Stimulated activated CD8-positive, alpha-beta memory T cell treated with anti-CD3 and anti-CD28 coated beads, Interleukin-4, amount 100 ng/mL, for 48 hours (primary cell): Measurements from ENCODE around the gene ETFA.

Experiments used
- DNase-seq: peaks from one replicate; pipeline ENCODE4 v3.0.0-alpha.2; 2020

The ETFA gene

DNA sequence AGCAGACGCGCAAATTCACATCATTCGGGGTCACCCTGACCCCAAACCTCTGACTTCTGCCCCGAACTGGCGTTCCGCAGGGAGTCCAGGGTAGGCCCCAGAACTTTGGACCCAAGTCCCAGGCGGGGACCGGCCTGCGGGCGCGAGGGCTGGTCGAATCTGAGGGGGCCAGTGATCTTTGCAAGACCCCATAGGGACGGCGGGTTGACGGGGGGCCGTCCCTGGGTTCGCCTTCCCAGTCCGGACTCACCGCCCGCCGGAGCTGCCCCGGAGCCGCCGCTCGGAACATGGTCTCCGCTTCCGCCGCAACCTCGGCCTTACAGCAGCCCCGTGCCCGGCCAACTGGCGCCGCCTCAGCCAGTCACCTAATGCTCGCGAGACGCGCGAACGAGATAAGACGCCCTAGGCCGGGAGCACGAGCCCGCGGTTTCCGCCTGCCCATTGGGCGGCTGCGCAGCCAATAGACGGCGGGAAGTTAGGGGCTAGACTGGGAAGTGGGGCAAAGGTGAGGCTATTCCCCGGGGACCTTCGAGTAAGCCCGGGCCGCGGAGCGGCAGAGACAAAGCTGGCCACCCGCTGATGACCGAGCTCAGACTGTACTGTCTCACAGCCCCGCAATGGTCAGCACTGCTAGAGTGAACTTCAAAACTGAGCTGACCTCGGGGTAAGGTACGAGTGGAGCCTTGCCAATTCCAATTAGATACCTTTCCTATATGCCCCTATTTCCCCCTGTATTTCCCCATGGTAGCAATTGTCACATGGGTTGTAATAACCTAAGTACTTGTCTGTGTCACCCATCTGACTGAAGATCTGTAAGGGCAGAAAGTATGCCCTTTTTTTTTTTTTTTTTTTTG, at the start of gene ETFA:
ETFA (minus strand) TSS at position 370 of the 854 bp plus-strand sequence; CDS start at position 289, 81 bp downstream.
- peak; percentile 96 for DNase-seq

DNA sequence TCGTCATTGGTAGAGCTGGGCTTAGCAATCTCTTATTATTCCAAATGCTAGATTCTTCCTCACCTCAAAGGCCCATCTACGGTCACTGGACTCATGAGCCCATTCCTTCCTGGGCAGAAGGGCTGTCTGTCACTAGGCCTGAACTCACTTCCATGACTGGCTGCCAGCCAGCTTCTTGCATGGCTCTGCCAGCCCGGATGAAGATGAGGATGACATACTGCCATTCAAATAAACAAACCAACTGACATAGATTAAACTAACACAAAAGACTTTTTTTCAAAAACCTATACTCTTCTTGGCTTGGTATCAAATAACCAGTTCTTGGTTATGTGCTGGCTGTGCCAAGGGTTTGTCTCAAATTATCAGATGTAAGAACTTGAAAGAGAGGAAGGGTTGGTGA, 49.1 kb upstream of the ETFA start:
- no peak for DNase-seq

DNA sequence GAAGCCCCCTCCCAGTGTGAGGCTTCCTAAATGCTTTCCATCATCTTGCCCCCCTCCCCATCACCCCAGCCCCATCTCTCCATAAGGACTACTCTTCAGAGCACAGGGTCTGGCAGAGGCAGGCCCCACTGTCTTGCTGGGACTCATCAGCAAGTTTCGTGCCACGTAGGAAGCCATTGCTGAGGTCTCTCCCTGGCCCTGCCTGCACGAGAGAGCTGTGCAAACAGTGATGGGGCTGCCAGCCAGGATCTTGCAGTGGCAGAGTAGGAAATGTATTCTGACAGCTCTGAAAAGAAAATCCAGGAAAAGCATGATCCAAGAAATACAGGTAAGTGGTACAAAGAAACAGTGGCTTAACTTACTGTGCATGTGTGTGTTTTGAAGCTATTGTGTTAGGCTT, 47.9 kb upstream of the ETFA start:
- no peak for DNase-seq

DNA sequence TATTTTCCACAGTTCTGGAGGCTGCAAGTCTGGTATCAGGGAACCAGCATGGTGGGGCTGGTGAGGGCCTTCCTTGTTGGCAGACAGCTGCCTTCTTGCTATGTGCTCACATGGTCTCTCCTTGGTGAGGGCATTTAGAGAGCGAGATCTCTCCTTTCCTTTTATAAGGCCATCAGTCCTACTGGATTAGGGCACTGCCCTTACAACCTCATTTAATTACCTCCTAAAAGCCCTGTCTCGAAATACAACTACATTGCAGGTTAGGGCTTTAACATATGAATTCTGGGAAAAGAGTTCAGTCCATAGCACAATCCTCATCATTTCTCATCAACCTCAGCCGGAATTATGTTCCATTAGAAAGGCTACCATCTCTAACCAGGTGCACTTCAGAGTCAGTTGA, 47.2 kb upstream of the ETFA start:
- DNase-seq, result no peak

DNA sequence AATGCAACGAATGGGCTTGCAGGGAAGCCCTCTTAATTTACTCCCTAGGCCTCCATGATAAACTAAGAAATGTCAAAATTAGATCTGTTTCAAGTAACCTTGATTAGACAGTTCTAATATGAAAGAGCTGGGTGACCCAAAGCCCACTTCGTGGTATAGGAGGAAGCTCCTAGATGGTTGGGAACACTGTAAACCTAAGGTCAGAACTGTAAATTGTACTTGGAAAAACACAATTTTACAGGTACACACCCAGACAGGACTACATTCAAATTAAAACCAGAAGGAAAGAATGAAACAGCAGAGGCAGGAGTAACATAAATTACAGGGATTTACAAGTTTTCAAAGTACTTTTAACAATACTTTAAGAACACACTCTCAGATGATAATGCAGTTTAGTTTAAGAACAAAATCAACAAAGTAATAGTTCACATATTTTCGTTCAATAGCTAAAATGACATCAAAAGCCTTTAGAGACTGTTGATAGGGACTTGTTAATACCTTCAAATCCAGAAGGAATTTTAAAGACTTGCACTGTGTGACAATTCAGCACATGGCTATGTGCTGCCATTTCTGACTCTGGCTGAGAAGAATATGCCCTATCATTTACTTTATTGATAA, 43.7 kb upstream of the ETFA start:
- DNase-seq, result no peak

DNA sequence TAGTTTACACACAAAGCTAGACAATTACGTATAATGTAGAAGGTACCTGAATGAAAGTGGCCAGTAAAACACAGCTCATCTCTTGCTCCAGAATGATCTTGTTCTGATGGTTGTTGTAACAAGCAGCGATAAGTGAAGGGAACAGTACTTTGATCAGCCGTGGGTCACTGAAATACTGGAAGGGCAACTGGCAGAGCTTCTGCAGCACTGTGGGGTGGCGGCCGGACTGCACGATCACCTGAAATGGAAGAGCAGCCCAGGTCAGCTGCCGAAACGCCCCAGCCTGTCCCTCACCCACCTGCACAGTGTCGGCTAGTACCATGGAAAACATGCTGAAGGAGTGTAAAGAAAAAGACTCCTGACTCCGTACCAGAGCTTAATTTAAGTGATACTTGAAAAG, 42.6 kb upstream of the ETFA start:
- no peak for DNase-seq

DNA sequence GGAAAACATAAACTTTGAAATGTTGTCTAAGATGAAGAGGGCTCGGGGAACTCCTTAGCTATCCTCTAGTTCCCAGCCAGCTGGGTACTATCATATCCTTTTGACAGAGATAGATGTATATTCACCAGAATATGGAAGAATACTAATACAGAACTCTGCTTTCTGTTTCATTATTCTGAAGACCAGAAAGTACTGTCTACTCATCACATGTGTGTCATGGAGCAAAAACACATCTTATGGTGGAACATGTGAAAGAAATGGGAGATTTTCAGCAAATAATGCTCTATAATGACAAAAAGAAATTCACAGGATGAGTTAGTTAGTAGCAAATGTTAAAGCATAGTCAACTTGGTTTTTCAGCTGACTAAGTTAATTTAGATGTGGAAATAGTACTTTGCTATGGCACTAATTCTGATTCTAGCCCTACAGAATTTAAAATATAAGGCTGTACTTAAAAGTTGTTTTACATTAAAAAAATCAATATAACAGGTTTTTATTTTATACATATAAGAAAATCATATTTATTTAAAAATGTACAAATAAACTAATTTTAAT, 41.8 kb upstream of the ETFA start:
- no peak for DNase-seq

DNA sequence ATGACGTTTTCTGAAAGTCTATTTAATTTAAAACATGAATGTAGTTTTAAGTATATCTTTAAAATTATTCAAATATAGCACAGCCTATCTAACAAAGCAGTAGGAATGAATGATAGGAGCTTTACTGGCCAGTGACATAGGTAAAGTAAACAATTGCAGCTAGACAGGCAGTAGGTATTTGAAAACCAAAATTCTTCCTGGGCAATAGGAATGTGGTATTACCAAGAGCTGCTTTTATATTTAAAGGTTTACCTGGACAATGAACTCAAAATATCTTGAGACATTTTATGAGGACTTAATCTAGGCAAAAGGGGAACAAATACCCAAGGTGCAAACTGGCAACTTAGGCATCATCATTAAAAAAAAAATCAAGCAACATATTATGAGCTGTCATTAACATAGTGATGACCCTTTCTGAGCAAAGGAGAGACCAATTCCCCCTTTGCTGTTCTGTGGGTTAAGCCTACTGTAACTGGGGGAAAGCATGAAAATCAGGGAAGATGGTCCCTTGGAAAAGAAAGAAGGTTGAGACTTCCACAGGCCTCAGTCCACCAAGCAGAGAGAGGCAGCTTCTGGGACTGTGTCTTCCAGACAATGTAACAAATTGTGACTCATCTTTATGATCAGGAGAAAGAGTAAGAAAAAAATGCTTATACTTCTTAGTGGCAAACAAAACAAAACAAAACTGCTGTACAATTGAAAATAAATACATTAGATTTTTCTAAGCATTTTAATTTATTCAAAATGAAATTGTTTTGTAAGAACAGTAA, 38.2 kb upstream of the ETFA start:
- DNase-seq, result no peak

DNA sequence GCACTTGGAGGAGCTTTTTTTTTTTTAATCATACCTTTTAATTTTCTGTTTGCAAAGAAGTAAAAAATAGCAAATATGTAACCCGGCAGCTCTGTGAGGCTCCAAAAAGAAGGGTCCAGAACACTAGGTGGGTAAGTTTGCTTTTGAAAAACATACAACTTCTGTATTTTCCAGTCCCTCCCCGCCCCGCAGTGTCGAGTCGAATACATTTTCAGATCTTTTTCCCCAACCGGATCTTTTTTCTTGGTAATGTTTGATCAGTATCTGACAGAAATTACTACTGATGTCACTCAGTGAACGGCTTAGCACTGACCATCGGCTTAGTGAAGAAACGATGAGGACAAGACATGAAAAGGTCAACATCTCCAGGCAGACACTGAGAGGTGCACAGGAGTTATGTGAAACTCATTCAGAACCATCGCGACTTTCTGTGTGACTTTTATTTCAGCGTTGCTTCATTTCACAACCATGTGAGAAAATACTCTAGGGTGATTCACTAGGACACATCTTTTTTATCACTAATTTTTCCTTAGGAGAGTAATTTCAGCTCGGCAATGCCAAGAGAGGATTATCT, 36.3 kb upstream of the ETFA start:
- no peak for DNase-seq

DNA sequence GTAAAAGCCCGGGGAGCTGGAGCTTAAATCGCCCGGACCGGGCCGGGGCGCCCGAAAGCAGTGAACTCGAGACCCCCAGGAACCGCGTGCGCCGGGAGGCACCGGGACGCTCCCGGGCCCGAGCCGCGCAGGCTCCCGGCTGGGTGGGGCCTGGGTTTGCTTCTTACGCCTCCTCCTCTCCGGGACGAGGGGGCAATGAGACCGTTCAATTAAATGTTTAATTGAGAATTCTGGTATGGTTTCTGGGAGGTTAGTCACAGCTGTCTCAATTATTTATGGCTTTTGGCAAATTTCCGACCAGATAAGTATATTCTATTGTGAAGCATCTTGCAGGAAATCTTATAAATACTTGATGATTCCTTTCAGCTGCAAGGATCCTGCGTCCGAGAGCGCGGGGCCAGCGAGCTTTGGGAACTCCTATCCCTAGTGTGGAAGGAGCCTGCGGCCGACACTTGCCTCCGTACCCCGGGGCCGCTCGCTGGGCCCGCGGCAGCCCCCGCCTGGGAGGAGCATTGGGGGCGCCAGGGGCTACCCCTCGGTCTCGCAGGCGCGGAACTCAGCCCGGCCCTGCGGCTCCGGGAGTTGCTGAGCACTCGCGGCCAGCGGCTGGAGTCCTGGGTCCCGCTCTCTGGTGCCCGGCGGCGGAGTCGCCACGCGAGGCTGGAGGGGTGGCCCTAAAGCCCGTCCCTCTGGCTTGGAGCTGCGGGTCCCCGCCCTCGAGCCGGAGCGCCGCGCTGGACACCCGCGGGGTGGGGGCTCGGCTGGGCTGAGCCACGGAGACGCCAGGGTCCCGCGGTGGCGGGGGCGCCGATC, 35.6 kb upstream of the ETFA start:
- DNase-seq, result peak; percentile 39

DNA sequence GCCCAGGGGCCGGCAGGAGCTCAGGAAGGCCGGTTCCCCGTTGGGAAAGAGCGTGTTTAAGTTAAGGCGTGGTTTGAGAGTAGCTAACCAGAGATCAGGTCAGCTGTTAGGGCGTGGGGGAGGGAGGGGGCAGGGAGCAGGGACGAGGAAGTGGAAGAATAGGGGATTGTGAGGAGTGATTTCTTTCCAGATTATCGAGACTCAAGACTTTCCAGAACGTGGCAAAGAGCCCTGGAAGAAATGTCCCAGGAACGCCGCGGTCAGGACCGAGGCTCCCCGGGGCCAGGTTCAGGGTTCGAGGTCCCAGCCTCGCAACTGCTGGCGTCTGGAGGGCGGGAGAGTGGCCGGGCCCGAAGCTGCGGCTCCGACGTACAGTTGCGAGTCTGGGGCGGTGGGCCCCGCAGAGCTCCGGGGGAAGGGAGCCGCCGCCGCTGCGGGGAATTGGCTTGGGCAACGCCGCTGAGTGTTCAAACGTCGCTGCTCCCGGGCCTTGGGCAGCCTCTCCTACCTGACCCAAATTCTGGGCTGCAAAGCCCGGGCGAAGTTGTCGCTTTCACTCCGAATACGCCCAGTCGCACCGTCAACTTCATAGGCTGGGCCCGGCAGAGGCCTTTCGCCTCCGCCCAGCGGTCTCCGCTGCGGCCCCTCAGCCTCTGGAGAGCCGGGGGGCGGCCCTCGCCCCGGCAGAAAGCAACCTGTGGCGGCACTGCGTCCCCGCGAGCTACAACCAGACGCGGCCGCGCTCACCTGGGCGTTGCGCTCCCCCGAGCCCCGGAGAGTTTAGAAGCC, 34.8 kb upstream of the ETFA start:
- DNase-seq, result peak; percentile 33

DNA sequence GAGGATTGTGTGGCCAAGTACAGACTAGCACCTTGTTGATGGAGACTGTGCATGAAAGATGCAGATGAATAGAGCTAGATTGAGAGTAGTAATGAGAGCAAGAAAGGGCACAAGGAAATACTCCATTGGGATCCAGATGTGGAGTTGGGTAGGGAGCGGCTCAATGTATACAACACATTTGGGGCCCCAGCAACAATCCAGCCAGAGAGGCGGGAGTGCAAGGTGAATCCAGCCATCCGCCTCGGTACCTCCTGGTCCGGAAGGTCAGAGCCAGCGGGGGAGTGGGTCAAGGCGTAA, 34.3 kb upstream of the ETFA start:
- no peak for DNase-seq

DNA sequence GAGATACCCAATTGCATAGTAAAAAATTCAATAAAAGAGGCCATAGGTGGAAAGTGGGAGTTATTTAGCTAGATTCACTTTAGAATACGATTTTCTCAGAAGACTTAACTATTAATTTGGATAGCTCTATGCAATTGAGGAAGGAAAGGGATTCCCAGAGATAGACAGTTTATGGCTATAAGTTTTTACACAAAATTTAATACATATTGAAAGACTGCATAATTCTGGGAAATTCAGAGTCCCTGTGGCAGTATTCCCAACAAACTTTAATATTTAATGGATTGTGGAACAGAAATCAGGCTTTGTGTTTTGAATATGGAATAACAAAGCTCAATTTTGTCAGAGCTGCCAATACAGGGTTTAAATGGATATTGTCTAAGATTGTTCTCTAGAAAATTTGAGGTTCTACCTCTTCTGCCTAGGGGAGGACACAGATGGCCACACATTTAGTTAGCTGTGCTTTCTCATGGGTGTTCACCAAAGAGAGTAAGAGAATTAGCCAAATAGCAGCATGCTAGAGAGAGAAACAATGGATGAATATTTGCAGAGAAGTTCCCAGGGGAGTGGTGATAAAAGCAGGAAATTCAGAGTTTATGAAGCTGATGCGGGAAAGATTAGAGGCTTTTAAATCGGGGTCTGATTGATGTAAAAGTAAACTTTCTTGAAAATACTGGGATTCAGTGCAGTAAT, 33.8 kb upstream of the ETFA start:
- DNase-seq, result no peak

DNA sequence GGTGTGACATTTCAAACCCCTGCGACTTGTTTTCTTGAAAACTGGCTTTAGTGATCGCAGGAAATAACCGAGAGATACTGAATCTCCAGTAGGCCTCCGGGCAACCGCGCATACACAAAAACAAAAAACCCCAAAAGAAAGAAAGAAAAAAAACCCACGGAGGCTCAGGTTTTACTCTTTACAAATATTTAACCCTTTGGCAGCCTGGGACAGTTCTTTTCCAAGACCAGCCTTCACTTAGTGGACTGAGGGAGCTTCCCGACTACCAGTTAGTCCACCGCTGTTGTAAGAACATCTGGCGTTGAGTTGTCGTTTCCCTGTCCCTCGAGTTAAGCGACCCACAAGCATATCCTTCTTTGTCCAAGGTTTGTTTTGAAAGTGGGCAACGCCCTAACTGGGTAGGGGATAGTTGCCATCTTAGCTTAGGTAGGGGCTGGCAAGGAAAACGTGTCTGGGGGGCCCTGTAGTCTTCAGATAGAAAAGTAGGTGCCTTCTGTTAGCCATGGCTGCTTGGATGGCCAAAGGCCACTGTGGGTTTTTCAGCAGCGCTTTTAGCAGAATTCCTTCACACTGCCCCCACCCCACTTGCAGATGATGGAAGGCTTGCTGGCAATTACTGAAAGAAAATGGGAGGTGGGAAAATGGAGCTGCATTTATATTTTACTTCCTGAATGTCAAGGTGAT, 32.2 kb upstream of the ETFA start:
- DNase-seq, result no peak

DNA sequence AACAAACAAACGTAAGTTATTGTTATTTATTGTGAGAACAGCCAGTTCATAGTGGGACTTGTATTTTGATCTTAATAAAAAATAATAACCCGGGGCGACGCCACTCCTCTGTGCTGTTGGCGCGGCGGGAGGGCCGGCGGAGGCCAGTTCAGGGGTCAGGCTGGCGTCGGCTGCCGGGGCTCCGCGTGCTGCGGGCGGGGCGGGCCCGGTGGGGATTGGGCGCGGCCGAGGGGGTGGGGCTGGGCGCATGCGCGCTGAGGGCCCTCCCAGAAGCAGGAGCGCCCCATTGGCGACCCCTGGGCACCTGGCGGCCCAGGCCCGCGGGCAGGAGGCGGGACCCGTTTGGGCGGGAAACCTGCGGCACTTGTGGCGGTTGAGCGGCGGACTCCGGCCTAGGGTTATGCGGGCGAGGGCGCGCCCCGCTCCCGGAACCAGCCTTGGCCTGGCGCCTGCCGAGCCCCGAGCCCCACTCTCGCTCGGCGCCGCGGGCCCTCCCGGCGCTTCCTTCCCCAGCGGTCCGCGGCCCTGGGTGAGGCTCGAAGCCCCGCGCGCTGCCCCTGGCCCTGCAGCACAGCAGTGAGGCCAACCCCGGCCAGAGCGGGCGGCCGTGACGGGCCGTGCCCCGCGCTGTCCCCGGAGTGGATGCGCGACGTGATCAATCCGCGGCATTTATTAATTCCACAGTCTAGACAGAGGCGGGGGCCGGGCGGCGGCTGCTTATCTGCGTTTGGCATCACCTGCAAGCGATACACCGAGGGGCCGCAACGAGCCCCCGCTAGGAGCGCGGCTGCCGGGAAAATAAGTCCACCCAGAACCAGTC, 31.3 kb upstream of the ETFA start:
- DNase-seq, result peak; percentile 45

DNA sequence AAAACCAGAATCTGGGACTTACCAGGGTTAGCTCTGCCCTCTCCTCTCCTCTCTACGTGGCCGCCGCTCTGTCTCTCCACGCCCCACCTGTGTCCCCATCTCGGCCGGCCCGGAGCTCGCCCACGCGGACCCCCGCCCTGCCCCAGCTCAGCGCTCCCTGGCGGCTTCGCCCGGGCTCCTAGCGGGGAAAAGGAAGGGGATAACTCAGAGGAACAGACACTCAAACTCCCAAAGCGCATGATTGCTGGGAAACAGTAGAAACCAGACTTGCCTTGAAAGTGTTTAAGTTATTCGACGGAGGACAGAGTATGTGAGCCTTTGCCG, 30.8 kb upstream of the ETFA start:
- peak; percentile 25 for DNase-seq

DNA sequence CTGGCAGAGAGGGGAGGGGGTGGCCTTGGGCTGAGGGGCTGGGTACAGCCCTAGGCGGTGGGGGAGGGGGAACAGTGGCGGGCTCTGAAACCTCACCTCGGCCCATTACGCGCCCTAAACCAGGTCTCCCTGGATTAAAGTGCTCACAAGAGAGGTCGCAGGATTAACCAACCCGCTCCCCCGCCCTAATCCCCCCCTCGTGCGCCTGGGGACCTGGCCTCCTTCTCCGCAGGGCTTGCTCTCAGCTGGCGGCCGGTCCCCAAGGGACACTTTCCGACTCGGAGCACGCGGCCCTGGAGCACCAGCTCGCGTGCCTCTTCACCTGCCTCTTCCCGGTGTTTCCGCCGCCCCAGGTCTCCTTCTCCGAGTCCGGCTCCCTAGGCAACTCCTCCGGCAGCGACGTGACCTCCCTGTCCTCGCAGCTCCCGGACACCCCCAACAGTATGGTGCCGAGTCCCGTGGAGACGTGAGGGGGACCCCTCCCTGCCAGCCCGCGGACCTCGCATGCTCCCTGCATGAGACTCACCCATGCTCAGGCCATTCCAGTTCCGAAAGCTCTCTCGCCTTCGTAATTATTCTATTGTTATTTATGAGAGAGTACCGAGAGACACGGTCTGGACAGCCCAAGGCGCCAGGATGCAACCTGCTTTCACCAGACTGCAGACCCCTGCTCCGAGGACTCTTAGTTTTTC, 30.2 kb upstream of the ETFA start:
- peak; percentile 34 for DNase-seq

DNA sequence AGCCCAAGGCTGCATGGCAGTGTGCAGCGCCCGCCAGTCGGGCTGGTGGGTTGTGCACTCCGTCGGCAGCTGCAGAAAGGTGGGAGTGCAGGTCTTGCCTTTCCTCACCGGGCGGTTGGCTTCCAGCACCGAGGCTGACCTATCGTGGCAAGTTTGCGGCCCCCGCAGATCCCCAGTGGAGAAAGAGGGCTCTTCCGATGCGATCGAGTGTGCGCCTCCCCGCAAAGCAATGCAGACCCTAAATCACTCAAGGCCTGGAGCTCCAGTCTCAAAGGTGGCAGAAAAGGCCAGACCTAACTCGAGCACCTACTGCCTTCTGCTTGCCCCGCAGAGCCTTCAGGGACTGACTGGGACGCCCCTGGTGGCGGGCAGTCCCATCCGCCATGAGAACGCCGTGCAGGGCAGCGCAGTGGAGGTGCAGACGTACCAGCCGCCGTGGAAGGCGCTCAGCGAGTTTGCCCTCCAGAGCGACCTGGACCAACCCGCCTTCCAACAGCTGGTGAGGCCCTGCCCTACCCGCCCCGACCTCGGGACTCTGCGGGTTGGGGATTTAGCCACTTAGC, 29.6 kb upstream of the ETFA start:
- DNase-seq, result peak; percentile 73
